Effector CD4-positive, alpha-beta T cell (primary cell): ENCODE results near the gene RDH12. TPM values are rescaled to one million over a fixed set of nuclear protein-coding genes. Genes with fewer than 3 reads are reported as not detected.
"Not testable (repeated sequence)": the region's sequence is repeated elsewhere in the genome, so short reads cannot be mapped to it uniquely, and the experiment has no call there.

Source experiments
- DNase-seq: peaks from one replicate; pipeline ENCODE4 v3.0.0-alpha.2; 2020
- total RNA-seq: gene quantifications from one replicate; lab custom pipeline; 2026; lab: John Stamatoyannopoulos, UW

RDH12 gene
- total RNA-seq: not detected

DNA sequence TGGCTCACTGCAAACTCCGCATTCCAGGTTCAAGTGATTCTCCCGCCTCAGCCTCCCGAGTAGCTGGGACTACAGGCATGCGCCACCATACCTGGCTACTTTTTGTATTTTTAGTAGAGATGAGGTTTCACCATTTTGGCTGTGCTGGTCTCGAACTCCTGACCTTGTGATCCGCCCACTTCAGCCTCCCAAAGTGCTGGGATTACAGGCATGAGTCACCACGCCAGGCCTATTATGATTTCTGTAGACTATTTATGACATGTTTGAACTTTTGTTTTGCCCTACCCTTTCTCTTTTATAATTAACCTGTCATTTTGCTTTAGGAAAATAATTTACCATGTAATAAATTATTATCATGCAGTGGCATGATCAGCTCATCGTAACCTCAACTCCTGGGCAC is at the start of gene RDH12:
RDH12 (plus strand) TSS at position 395 of the 400 bp plus-strand sequence. CDS start 20,757 bp downstream, outside the sequence.
- DNase-seq: not testable (repeated sequence)

DNA sequence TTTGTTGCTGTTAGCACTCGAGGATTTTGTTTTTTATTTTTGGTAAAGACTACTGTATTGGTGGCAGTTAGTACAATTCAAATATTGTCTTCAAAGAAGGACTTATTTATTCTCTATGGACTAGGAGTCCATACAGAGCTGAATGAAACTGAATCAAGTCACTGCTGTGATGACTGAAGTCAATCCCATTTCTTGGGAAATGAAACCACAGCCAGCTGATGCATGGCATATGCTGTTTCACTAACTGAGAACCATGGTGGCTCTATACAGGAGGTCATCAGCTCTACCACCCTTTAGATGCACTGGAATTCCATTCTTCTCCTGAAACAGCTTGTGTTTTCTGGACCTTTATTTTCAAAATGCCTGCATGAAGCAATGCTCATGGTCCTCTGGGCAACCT is 49.5 kb upstream of the RDH12 start:
- no peak for DNase-seq

DNA sequence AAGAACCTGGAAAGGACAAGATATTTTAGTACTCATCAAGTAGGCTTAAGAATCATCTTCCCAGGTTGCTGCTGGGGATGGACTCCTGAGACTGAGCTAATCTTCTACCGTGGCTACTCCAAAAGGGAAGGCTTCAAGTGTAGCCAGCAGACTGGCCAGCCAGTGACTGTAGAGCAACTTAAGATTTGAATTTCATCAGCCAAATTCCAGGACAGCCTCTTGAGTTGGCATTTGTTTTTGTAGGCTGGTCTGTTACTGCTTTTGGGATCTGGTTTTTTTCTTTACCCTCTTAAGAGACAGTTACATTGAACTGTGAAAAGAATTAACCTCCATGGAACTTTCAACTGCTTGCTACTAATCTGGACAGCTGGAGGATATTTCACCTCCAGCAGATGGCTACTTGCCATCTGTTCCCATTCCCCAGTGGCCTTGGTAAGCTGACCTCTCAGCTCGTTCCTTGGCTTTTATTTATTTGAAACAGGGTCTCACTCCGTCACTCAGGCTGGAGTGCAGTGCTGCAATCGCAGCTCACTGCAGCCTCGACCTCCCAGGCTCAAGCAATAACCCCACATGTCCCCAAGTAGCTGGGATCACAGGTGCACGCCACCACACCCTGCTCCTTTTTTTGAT is 47.9 kb upstream of the RDH12 start:
- DNase-seq: no peak

DNA sequence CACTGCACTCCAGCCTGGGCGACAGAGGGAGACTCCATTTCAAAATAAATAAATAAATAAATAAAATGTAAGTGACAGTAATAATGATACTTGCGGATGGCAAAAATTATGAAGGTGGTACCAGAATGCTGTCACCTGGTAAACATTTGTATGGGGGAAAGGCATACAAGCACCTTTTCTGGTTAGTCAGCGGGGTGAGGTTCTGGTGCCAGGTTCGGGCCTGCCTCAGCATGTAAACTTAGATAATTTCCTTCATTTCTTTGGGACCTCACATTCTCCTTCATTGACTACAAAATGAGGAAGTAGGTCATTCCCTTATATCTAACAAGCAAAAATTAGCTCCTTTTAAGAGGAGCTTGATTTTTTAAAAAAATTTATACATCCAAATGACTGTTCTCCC is 38.1 kb upstream of the RDH12 start:
- DNase-seq: no peak

DNA sequence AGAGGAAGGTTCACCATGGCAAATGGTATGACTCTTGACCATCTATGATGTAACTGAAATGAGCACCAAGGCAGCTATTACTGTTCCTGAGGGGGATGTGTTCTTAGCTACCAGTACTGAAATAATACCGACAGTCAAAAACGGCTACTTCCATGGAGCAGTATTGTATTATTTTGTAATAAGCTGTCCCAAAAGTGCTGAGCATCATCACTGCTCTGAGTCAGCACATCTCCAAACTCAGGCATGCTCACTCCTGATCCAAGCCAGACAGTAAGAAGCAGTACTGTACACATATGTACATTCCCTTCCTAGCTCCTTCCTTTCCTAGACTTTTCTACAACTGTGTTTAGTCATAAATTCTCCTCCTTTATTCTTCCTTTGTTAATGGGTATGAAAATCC is 35.8 kb upstream of the RDH12 start:
- DNase-seq: no peak

DNA sequence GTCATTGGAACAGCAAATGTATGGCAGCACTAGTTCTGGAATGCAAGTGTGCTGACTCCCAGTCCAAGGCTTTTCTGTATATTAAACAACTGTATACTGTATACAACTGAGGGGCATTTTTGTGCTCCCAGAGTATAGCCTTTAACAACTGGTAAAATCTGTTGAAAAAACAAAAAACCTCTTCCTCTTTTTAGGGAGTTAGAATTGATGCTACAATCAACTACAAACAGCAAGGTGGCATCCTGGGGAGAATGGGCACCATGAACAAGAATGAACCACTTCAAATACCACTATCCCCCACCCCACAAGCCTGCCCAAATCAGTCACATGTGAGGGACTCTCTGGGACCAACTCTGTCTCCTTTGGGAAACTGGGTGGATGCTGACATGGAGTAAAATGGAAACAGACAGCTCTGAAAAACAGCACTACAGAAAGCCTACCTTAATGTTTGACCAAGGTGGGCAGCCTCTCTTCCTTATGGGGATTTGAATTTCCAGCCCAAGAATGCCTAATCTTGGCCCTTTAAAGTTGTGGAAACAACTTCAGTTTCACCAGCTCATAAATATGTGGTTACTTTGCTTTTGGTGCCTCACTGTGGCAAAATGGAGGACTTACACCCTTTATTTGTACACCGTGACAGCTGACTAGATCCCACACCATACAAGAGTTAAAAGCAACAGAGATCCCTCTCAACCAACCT is 34.8 kb upstream of the RDH12 start:
- no peak for DNase-seq

DNA sequence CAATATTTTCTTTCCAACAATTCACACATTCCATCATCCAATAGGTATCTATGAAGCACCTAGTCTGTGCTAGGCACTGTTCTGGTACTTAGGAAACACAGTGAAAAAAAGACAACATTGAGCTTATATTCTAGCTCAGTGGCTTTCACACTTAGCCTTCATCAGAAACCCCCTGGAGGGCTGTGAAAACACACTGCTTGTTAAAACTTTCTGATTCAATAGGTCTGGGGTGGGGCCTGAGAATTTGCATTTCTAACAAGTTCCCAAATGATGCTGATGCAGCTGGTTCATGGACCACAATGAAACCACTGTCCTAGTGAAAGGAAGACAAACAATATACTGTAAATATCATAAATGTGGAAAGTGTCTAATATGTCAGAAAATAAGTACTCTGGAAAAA is 33.1 kb upstream of the RDH12 start:
- DNase-seq: no peak

DNA sequence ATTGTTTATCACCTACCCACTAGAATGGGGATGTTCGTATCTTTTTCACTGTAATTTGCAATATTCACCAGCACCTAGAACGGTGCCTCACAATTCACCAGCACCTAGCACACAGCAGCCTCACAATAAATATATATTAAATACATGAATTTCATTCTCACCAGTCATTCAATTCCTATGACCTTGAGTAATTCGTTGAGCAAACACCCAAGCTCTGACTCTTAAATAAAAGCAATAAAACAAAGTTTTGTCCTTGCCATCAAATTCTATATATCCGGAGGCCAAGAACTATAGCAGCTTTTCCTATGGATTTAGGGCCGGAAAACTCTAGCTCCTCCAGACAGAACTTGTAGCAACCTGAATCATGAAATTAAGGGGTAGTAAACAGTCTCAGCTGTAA is 28.2 kb upstream of the RDH12 start:
- DNase-seq: no peak

DNA sequence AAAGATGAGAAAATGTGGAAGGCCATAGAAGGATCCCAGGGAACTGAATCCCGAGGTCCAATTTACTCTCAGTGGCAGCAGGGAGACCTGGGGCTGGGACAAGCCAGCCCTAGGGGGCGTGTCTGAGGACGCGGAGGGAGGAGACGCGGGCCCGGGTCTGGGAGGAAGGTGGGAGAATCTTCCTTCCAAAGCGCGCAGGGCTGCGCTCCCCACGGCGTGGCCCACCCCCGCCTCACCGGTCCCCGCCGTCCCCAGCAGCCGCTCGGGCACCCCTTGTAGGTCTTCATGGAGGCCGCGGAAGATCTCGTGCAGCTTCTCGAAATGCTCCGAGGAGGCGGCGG is 27.6 kb upstream of the RDH12 start:
- DNase-seq: peak; percentile 50

DNA sequence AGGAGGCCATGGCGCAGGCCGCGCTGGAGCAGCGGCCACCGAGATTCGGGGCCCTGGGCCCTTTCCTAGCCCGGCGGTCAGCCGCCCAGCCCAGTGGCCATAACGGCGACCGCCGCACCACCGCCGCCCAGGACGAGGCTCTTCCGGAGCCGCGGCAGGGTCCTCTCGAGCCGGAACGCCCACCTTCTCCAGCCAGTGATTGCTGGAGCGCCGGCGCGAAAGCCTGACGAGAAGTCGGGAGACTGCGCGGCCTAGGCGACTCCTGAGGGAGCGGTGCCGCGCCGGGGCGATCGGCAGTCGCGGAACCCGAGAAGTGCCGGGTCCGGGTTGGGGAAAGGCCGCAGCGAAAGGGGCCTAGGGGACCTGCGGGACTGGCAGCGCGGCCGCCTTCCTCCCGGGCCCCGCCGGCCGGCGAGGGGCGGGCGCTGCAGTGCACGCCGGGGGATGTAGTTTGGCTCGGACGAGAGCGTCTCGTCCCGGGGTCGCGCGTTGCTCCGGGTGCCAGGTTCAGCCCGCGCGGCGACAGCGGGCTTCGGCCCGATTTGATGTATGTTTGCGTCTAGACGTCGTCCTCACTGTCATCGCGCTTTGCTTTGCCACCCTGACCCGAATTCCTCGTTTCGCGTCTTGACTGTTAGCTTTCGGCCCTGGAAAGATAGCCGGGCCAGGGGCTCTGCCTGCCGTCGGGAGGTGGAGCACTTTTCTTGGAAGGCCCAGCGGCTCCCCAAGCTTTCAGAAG is 27.0 kb upstream of the RDH12 start, which contains the start of gene VTI1B:
VTI1B (minus strand) TSS at position 153 of the 739 bp plus-strand sequence; CDS start at position 10, 143 bp downstream.
- peak; percentile 74 for DNase-seq

DNA sequence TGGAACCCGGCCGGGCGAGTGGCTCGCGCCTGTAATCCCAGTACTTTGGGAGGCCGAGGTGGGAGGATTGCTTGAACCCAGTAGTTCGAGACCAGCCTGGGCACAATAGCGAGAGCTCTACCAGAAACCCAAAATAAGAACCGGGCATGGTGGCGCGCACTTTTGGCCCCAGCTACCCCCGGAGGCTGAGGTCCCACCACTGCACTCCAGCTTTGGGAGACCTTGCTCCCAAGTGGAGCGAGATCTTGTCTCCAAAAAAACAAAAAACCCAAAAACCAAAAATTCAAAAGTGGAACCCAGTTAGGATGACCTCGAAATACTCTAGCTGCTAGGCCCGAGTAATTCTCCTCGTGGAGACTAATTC is 26.5 kb upstream of the RDH12 start:
- DNase-seq: no peak

DNA sequence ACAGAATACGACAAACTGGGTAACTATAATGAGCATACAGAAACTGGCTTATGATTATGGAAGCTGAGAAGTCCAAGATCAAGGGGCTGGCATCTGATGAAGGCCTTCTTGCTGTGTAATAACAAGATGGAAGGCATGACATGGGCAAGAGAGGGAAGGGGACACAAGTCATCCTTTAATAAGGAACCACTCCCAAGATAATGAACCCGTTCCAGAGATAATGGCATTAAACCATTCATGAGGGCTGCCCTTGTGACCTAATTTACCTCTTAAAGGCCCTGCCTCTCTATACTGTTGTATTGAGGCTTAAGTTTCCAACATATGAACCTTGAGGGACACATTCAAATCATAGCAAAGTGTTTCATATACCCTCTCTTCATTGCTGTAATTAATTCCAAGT is 22.7 kb upstream of the RDH12 start:
- no peak for DNase-seq

DNA sequence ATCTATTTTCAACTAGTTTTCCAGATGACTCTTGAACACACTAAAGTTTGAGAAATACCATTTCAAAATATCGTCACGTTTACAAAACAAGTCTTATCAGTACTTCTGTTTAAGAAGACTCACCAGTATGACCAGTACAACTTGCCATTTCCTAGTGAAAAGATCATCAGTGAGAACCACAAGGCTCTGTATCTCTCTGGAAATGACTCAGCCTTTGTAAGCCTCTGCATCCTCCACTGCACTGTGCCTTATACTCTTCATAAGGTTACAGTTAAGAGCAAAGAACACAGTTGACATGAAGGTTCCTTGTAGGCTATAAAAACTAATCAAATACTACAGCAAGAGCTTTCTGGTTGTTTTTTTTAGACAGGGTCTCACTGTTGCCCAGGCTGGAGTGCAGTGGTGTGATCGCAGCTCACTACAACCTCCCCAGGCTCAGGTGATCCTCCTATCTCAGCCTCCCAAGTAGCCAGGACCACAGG is 21.5 kb upstream of the RDH12 start:
- DNase-seq: no peak

DNA sequence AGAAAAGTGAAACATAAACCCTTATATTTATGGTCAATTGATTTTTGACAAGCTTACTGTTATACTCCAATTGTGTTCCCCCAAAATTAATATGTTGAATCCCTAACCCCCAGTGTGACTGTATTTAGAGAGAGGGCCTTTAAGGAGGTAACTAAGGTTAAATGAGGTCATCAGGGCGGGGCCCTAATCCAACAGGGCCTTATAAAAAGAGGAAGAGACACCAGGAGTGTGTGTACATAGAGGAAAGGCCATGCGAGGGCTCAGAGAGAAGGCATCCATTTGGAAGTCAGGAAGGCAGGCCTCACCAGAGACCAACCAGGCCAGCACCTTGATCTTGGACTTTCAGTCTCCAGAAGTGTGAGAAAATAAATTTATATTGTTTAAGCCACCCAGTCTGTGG is 20.7 kb upstream of the RDH12 start:
- DNase-seq: no peak

DNA sequence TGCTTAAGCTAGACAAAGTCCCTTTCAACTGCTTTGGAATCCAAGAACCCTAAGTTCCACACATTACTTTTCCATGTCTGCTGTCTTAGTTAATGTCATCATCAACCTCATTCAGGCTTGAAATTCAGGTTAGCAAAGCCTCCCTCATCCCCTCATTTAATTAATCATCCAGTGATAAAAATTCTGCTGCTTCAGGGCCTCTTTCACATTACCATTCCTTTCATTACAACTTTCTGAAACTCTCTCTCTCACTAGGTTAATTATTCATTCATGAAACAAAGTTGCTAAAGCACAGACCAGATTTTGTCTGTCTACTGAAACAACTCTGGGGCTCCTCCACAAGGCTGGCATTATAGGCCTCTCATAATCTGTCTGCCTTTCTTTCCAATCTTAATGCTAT is 17.8 kb upstream of the RDH12 start:
- no peak for DNase-seq

DNA sequence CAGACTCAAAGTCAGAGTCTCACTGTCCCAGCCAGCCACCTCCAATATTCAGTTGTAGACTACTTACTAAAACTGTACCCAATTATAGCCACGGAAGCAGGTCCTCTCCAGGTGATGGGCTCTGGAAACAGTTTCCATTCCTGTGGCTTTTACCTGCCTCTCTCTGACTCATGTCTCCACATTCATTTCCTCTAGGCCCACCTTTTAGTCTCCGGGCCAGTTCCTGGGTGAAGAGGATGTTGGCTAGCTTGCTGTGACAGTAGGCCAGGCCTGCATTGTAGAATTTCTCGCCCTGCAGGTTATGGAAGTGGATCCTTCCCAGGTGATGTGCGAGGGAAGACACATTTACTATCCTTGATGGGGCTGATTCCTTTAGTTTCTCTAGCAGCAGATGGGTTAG is 11.7 kb upstream of the RDH12 start:
- DNase-seq: no peak

DNA sequence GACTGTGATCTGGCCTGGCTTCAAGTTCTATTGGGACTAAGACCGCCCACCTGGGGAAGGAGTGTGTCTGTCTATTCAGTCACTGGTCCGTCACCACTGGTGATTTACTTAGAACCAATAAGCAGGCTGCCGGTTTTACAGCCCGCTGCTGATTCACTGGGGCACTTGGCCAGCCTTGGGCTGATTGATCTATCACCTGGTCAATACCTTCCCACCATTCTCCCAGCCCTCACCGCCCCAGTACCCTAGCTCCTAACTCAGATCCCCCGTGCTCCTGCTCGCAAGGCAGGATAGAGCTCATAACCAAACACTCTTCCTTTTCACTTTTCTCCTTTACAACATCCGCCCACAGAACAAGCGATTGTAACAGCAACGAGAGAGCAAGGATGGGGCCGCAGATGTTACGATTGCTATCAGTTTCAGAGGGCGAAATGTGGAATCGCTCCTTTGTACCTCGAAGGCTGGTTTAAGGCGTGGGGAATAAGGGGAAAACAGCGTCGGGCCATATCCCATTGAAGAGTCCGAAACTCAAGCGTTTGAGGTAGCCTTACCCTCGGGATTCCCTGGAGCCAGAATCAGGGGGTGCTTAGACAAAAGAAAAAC is 6.8 kb upstream of the RDH12 start:
- DNase-seq: peak; percentile 55

DNA sequence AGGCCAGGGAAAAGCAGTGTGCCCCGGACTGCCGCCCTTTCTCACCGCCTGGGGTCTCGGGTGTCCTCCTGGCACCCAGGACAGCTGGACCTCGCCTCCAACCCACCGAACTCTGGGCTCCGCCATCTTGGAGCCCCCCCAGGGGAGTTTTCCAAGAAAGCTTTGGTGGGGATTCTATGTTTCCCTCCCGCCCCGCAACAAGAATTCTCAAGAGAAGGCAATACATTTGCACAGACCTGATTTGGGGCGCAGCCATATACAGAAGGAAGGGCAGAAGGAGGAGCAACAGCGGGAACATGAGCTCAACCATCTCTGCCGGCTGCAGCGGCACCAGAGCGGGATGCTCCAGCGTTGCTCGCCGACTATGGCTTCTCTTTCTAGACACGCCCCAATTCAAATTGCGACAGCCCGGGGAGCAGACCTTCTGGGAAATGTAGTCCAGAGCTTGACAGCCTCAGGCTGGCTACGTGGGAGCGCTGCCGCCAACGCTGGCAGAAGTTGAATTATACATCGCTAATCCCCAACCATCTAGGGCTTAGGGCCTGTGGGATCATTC is 6.2 kb upstream of the RDH12 start, which contains the start of gene RDH11:
RDH11 (minus strand) TSS at position 371 of the 556 bp plus-strand sequence; CDS start at position 310, 61 bp downstream.
- peak; percentile 77 for DNase-seq

DNA sequence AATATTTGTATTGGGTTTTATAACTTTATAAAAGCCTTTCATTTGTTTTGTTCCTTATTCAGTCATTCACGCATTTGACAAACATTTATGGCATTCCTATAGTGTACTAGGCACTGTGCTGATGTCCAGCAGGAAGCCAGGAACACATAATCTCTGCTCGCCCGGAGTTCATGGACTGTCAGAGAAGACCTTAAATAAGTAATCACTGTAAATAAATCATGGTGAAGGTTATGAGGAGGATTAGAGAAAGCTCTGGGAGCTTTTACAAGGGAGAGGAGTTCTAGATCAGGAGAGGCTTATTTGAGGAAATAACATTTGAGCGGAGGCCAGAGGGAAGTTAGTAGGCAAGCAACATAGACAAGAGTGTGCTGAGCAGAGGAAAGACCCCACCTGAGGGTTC is 4.7 kb upstream of the RDH12 start:
- DNase-seq: no peak

DNA sequence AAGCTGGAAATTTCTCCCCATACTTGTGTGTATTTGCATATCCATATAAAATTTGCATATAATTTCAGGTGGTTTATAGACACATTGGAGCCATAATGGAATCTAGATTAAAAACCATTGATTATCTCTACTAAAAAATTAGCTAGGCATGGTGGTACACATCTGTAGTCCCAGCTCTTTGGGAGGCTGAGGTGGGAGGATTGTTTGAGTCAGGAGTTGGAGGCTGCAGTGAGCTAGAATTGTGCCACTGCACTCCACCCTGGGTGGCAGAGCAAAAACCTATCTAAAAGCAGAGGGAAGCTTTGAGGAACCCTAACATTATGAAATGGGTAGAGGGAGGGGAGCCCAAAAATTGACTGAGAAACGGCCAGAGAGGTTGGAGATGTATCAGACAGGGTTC is 3.5 kb upstream of the RDH12 start:
- no peak for DNase-seq

DNA sequence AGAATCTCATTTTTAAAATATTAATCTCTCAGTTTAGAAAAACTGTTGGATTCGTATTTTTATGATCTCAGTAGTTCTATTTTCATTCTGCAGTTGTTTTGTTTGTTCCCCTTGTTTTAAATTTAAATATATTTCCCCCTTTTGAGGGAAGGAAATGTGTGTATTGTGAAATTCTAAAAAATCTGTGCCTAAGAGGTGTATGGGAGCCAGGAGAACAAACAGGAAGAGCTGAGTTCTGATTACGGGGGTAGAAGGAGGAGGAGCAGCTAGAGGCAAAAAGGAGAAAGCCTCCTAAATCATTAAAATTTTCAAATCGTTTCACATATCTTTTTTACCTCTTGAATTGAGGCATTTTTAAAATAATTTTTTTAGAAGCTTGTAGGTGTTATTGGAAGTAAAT is 2.3 kb downstream of the RDH12 start:
- DNase-seq: no peak

DNA sequence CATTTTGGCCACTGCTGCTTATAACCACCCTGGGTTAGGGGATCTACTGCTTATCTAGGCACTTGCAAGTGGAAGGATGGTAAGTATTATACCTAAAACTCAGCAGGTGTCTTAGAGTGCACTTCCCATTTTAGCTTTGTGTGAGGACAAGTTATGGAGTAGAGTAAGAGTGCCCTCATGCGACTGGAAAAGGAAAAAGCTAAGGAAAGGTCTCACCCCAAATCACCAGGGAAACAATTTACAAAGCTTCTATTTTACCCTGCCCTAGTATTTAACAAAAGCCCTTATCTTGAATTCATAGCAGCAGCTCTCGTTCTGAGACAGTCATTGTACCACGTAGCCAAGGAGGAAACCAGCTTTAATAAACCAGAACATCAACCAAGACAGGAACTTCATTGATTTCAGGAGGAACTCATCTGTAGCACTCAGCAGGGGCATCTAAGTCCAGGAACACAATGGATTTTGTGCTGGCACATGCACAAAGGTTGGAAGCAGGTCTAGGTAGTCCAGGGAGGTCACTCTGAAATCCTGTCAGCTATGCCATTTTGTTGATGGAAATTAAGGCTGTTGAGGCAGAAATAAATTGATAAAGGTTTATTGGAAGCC is 2.9 kb downstream of the RDH12 start:
- DNase-seq: peak; percentile 6

DNA sequence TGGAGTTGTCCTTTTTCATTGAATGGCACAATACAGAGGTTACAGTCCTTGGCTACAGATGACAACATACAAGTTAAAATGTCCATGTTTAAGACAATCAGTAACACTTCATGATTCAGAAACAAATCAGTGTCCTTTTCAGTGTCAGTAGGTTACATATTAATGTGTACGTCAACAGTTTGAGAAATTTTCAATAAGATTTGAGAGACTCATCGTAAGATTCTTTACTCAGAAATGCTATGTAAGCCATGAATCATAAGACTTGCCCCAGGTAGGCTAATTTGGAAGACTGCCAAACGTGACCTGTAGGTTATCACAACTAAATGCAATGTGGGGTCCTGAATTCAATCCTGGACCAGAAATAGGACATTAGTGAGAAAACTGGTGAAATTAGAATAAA is 3.5 kb downstream of the RDH12 start:
- DNase-seq: no peak
